HEK293 (cell line): ENCODE measurements around the gene SBK1.
"Not testable (repeated sequence)": the region's sequence is repeated elsewhere in the genome, so short reads cannot be mapped to it uniquely, and the experiment has no call there.

Experiments
- CTCF ChIP-seq: fragments of 450-650 bp; formaldehyde crosslinking; IDR thresholded peaks from 2 replicates; pipeline ENCODE4 v1.5.1; 2016; ENCODE audit warnings: missing biosample characterization, missing genetic modification characterization
- FEZF1 ChIP-seq: fragments of 450-650 bp; formaldehyde crosslinking; IDR thresholded peaks from 2 replicates; pipeline ENCODE4 v1.5.1; 2016; ENCODE audit warnings: missing biosample characterization, missing genetic modification characterization
- ZNF830 ChIP-seq: fragments of 450-650 bp; IDR thresholded peaks from 2 replicates; pipeline ENCODE4 v1.5.0; 2018; ENCODE audit warnings: missing biosample characterization, missing genetic modification characterization, low read depth, mild to moderate bottlenecking, moderate library complexity

- not testable (repeated sequence) for TF ChIP-seq FEZF1, ZNF830, CTCF (tag by site-specific recombination)
Measured at GRCh38 chr16:28363408-28363807, 71.1 kb downstream of the SBK1 start, which contains the start of gene NPIPB6.
